Coronary artery (tissue), 2 donors: ENCODE measurements around the gene HJURP.

Experiments used
- DNase-seq: peaks from one replicate; pipeline ENCODE4 v3.0.0-alpha.2; 2017; ENCODE audit warnings: low spot score
- H3K27ac ChIP-seq, 2 donors: fragments of 200-600 bp; sonication (generic); one replicate each; pipeline ENCODE4 v1.5.1; 2016 to 2019
- H3K4me3 ChIP-seq: fragments of 200-600 bp; sonication (generic); 2 replicates; pipeline ENCODE4 v1.5.1; 2016; ENCODE audit warnings: mild to moderate bottlenecking, moderate library complexity
- CTCF ChIP-seq: fragments of 200-600 bp; sonication (generic); IDR thresholded peaks from one replicate; pipeline ENCODE4 v1.5.1; 2019; ENCODE audit warnings: antibody characterized with exemption

HJURP gene

GRCh38 chr2:233799087-233799665, 55.2 kb downstream of the HJURP start:
- TF ChIP-seq CTCF, result no peak
- peak; percentile 55 for DNase-seq
- H3K27ac ChIP-seq, result no peak overlapping the region

GRCh38 chr2:233798335-233799086, 55.8 kb downstream of the HJURP start:
- Histone ChIP-seq H3K27ac (no peak overlapping the region), H3K4me3 (no peak overlapping the region)
- no peak for TF ChIP-seq CTCF
- DNase-seq, result peak; percentile 62

More at GRCh38 chr2:233799087-233799665, 55.2 kb downstream of the HJURP start:
- H3K4me3 ChIP-seq, result no peak overlapping the region

- peak; percentile 43 for DNase-seq
- no peak for TF ChIP-seq CTCF
These were observed 58.1 kb downstream of the HJURP start for GRCh38 chr2:233796254-233796653.

GRCh38 chr2:233795735-233796171, 58.6 kb downstream of the HJURP start:
- TF ChIP-seq CTCF, result no peak
- H3K27ac ChIP-seq, result no peak overlapping the region
- H3K4me3 ChIP-seq, result no peak overlapping the region
- peak; percentile 56 for DNase-seq

More at GRCh38 chr2:233796254-233796653, 58.1 kb downstream of the HJURP start:
- no peak overlapping the region for H3K4me3 ChIP-seq
- H3K27ac ChIP-seq, result no peak overlapping the region

- no peak for DNase-seq
- Histone ChIP-seq H3K27ac (no peak overlapping the region), H3K4me3 (no peak overlapping the region)
- TF ChIP-seq CTCF, result no peak
These were observed 60.1 kb downstream of the HJURP start for GRCh38 chr2:233794128-233794658.

- H3K4me3 ChIP-seq, result no peak overlapping the region
- no peak for DNase-seq
- no peak for TF ChIP-seq CTCF
- no peak overlapping the region for H3K27ac ChIP-seq
These were observed 60.7 kb downstream of the HJURP start for GRCh38 chr2:233793465-233794127.
